Measurements from ENCODE around the gene HK1.
"Not testable (repeated sequence)": the region's sequence is repeated elsewhere in the genome, so short reads cannot be mapped to it uniquely, and the experiment has no call there.

HK1 gene

DNA sequence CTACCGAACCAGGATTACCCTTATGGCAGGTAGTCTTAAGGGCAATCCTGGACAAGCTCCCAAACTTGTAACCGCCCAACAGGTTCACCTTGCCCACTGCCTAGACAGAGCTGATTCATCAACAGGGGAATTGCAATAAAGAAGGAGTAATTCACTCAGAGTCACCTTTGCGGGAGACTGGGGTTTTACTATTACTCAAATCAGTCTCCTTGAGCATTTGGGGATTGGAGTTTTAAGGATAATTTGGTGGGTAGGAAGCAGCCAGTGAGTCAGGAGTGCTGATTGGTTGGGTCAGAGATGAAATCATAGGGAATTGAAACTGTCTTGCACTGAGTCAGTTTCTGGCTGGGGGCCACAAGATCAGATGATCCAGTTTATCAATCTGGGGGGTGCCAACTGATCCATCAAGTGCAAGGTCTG lies 25.3 kb downstream of the HK1 start:
- Histone ChIP-seq H3K23ac (ENCODE audit: low read depth, low read length, poor library complexity) (no peak overlapping the region), H3K14ac (ENCODE audit: low read length) (no peak overlapping the region), H3K79me1 (ENCODE audit: low read depth, low read length) (no peaks in the 10 kb centered on the region), H3K9ac (ENCODE audit: low read depth, low read length, poor library complexity) (no peak overlapping the region), H3K4me2 (ENCODE audit: insufficient read depth, low read length, poor library complexity, severe bottlenecking) (no peak overlapping the region), H2AFZ (ENCODE audit: low read length) (no peak overlapping the region), H4K8ac (ENCODE audit: low read depth, low read length) (no peak overlapping the region), H3K36me3 (replicated peaks in 1 of 2; ENCODE audit: control insufficient read depth in 2 of 2, insufficient read depth in 2 of 2, low read length in 2 of 2) (no peaks in the 10 kb centered on the region), H3K27me3 (ENCODE audit: control insufficient read depth in 3 of 3, insufficient read depth in 3 of 3, low read depth in 1 of 3, low read length in 3 of 3) (peaks cover 0 to 10% (median 0%) of the 10 kb centered on the region in 3 experiments), H3K4ac (ENCODE audit: low read length) (no peak overlapping the region), H4K91ac (ENCODE audit: low read depth, low read length, poor library complexity) (no peak overlapping the region), H3K4me3 (ENCODE audit: low read length in 2 of 2) (no peak overlapping the region), H2BK5ac (ENCODE audit: low read length) (no peak overlapping the region), H2BK12ac (ENCODE audit: low read length) (no peak overlapping the region), H3K27ac (replicated peaks; ENCODE audit: low read length) (no peak overlapping the region), H2BK120ac (ENCODE audit: low read depth, low read length) (no peak overlapping the region), H3K18ac (ENCODE audit: low read length) (no peak overlapping the region), H3K9me3 (replicated peaks in 1 of 2; ENCODE audit: control insufficient read depth in 2 of 2, insufficient read depth in 1 of 2, low read depth in 1 of 2, low read length in 2 of 2) (no peaks in the 10 kb centered on the region), H2BK15ac (ENCODE audit: low read length) (no peak overlapping the region), H3K4me1 (ENCODE audit: control insufficient read depth in 2 of 2, insufficient read depth in 1 of 2, low read depth in 1 of 2, low read length in 2 of 2) (no peaks in the 10 kb centered on the region), H2AK5ac (ENCODE audit: low read depth, low read length) (no peak overlapping the region)
- DNase-seq (ENCODE audit: low spot score) = no peak
- WGBS, 2 donors (ENCODE audit: extremely low coverage in 2 of 2, insufficient read length in 2 of 2, insufficient replicate concordance in 1 of 2) = no CpG with 5 or more reads among the region's 3 CpGs

DNA sequence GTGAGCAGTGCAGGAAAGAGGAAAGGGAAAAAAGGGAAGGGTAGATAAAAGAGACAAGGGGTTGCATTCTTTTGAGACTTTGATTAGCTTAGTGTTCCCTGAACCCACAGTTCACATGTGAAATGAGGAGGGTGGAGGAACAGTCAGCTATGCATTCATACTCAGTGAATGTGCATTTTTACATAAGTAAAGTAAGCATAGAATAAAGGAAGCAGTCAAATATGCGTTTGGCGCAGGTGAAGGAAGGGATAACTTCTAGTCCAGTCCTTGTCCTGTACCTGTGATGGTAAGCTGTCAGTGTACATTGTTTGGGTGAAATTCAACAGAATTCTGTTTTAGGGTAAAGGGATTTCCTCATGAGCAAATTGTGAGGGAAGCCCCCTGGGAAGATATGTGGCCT lies 28.1 kb downstream of the HK1 start:
- H3K4me1 ChIP-seq (ENCODE audit: control insufficient read depth in 2 of 2, insufficient read depth in 1 of 2, low read depth in 1 of 2, low read length in 2 of 2) = no peaks in the 10 kb centered on the region
- no peak overlapping the region for H2AK5ac ChIP-seq (ENCODE audit: low read depth, low read length)
- DNase-seq (ENCODE audit: low spot score) = no peak
- H2BK15ac ChIP-seq (ENCODE audit: low read length) = no peak overlapping the region
- no peaks in the 10 kb centered on the region for H3K36me3 ChIP-seq (replicated peaks in 1 of 2; ENCODE audit: control insufficient read depth in 2 of 2, insufficient read depth in 2 of 2, low read length in 2 of 2)
- WGBS, 2 donors (ENCODE audit: extremely low coverage in 2 of 2, insufficient read length in 2 of 2, insufficient replicate concordance in 1 of 2) = no CpG with 5 or more reads among the region's 2 CpGs
- no peak overlapping the region for H3K4ac ChIP-seq (ENCODE audit: low read length)
- no peak overlapping the region for H2AFZ ChIP-seq (ENCODE audit: low read length)
- no peak overlapping the region for H3K9ac ChIP-seq (ENCODE audit: low read depth, low read length, poor library complexity)
- H3K18ac ChIP-seq (ENCODE audit: low read length) = no peak overlapping the region
- H4K8ac ChIP-seq (ENCODE audit: low read depth, low read length) = no peak overlapping the region
- peaks cover 0 to 11% (median 0%) of the 10 kb centered on the region in 3 experiments for H3K27me3 ChIP-seq (ENCODE audit: control insufficient read depth in 3 of 3, insufficient read depth in 3 of 3, low read depth in 1 of 3, low read length in 3 of 3)
- no peaks in the 10 kb centered on the region for H3K79me1 ChIP-seq (ENCODE audit: low read depth, low read length)
- no peak overlapping the region for H3K4me2 ChIP-seq (ENCODE audit: insufficient read depth, low read length, poor library complexity, severe bottlenecking)
- no peak overlapping the region for H4K91ac ChIP-seq (ENCODE audit: low read depth, low read length, poor library complexity)
- H2BK120ac ChIP-seq (ENCODE audit: low read depth, low read length) = no peak overlapping the region
- no peak overlapping the region for H2BK5ac ChIP-seq (ENCODE audit: low read length)
- no peaks in the 10 kb centered on the region for H3K9me3 ChIP-seq (replicated peaks in 1 of 2; ENCODE audit: control insufficient read depth in 2 of 2, insufficient read depth in 1 of 2, low read depth in 1 of 2, low read length in 2 of 2)
- H3K23ac ChIP-seq (ENCODE audit: low read depth, low read length, poor library complexity) = no peak overlapping the region
- H2BK12ac ChIP-seq (ENCODE audit: low read length) = no peak overlapping the region
- no peak overlapping the region for H3K4me3 ChIP-seq (ENCODE audit: low read length in 2 of 2)
- no peak overlapping the region for H3K27ac ChIP-seq (replicated peaks; ENCODE audit: low read length)
- H3K14ac ChIP-seq (ENCODE audit: low read length) = no peak overlapping the region

- DNase-seq (ENCODE audit: low spot score) = no peak
- no peaks in the 10 kb centered on the region for H3K36me3 ChIP-seq (replicated peaks in 1 of 2; ENCODE audit: control insufficient read depth in 2 of 2, insufficient read depth in 2 of 2, low read length in 2 of 2)
- no peak overlapping the region for H2BK5ac ChIP-seq (ENCODE audit: low read length)
- H3K9me3 ChIP-seq (replicated peaks in 1 of 2; ENCODE audit: control insufficient read depth in 2 of 2, insufficient read depth in 1 of 2, low read depth in 1 of 2, low read length in 2 of 2) = no peaks in the 10 kb centered on the region
- no peak overlapping the region for H4K8ac ChIP-seq (ENCODE audit: low read depth, low read length)
- no peak overlapping the region for H3K23ac ChIP-seq (ENCODE audit: low read depth, low read length, poor library complexity)
- H2AK5ac ChIP-seq (ENCODE audit: low read depth, low read length) = no peak overlapping the region
- H3K27me3 ChIP-seq (ENCODE audit: control insufficient read depth in 3 of 3, insufficient read depth in 3 of 3, low read depth in 1 of 3, low read length in 3 of 3) = peaks cover 0 to 17% (median 0%) of the 10 kb centered on the region in 3 experiments
- H2AFZ ChIP-seq (ENCODE audit: low read length) = no peak overlapping the region
- H3K18ac ChIP-seq (ENCODE audit: low read length) = no peak overlapping the region
- H2BK12ac ChIP-seq (ENCODE audit: low read length) = no peak overlapping the region
- no peak overlapping the region for H4K91ac ChIP-seq (ENCODE audit: low read depth, low read length, poor library complexity)
- H3K4ac ChIP-seq (ENCODE audit: low read length) = no peak overlapping the region
- H3K4me3 ChIP-seq (ENCODE audit: low read length in 2 of 2) = no peak overlapping the region
- no peaks in the 10 kb centered on the region for H3K79me1 ChIP-seq (ENCODE audit: low read depth, low read length)
- H3K4me1 ChIP-seq (ENCODE audit: control insufficient read depth in 2 of 2, insufficient read depth in 1 of 2, low read depth in 1 of 2, low read length in 2 of 2) = no peaks in the 10 kb centered on the region
- H2BK120ac ChIP-seq (ENCODE audit: low read depth, low read length) = no peak overlapping the region
- no peak overlapping the region for H3K14ac ChIP-seq (ENCODE audit: low read length)
- no peak overlapping the region for H3K9ac ChIP-seq (ENCODE audit: low read depth, low read length, poor library complexity)
- WGBS, 2 donors (ENCODE audit: extremely low coverage in 2 of 2, insufficient read length in 2 of 2, insufficient replicate concordance in 1 of 2) = no CpG with 5 or more reads among the region's 4 CpGs
- no peak overlapping the region for H2BK15ac ChIP-seq (ENCODE audit: low read length)
- H3K4me2 ChIP-seq (ENCODE audit: insufficient read depth, low read length, poor library complexity, severe bottlenecking) = no peak overlapping the region
- no peak overlapping the region for H3K27ac ChIP-seq (replicated peaks; ENCODE audit: low read length)
Observed at GRCh38 chr10:69307434-69307833, 29.1 kb downstream of the HK1 start.

DNA sequence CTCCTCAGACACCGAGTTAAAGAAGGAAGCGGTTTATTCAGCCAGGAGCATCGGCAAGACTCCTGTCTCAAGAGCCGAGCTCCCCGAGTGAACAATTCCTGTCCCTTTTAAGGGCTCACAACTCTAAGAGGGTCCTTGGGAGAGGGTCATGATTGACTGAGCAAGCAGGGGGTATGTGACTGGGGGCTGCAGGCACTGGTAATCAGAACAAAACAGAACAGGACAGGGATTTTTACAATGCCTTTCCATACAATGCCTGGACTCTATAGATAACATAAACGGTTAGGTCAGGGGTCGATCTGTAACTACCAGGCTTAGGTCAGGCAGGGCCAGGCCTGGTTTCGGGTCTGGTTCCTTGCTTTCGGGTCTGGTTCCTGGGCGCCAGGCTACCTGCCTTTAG lies 30.0 kb downstream of the HK1 start:
- not testable (repeated sequence) for H2AFZ ChIP-seq (ENCODE audit: low read length); H3K9ac ChIP-seq (ENCODE audit: low read depth, low read length, poor library complexity); H4K91ac ChIP-seq (ENCODE audit: low read depth, low read length, poor library complexity); H2AK5ac ChIP-seq (ENCODE audit: low read depth, low read length); H3K4me1 ChIP-seq (ENCODE audit: control insufficient read depth in 2 of 2, insufficient read depth in 1 of 2, low read depth in 1 of 2, low read length in 2 of 2); H3K23ac ChIP-seq (ENCODE audit: low read depth, low read length, poor library complexity); H3K27ac ChIP-seq (replicated peaks; ENCODE audit: low read length); H2BK120ac ChIP-seq (ENCODE audit: low read depth, low read length); H4K8ac ChIP-seq (ENCODE audit: low read depth, low read length); H3K79me1 ChIP-seq (ENCODE audit: low read depth, low read length); H3K9me3 ChIP-seq (replicated peaks in 1 of 2; ENCODE audit: control insufficient read depth in 2 of 2, insufficient read depth in 1 of 2, low read depth in 1 of 2, low read length in 2 of 2); H3K4ac ChIP-seq (ENCODE audit: low read length); H2BK5ac ChIP-seq (ENCODE audit: low read length); DNase-seq (ENCODE audit: low spot score); H3K36me3 ChIP-seq (replicated peaks in 1 of 2; ENCODE audit: control insufficient read depth in 2 of 2, insufficient read depth in 2 of 2, low read length in 2 of 2); H2BK15ac ChIP-seq (ENCODE audit: low read length); H3K14ac ChIP-seq (ENCODE audit: low read length); H3K4me3 ChIP-seq (ENCODE audit: low read length in 2 of 2); H3K18ac ChIP-seq (ENCODE audit: low read length); H2BK12ac ChIP-seq (ENCODE audit: low read length); H3K4me2 ChIP-seq (ENCODE audit: insufficient read depth, low read length, poor library complexity, severe bottlenecking)
- peaks cover 0 to 24% (median 0%) of the 10 kb centered on the region in 3 experiments for H3K27me3 ChIP-seq (ENCODE audit: control insufficient read depth in 3 of 3, insufficient read depth in 3 of 3, low read depth in 1 of 3, low read length in 3 of 3)
- no CpG with 5 or more reads among the region's 10 CpGs for WGBS, 2 donors (ENCODE audit: extremely low coverage in 2 of 2, insufficient read length in 2 of 2, insufficient replicate concordance in 1 of 2)

Measured in neuronal stem cell (in vitro differentiated cells).